SHP77 treated with DMSO at 0.1 percent for 48 hours (cell line): ENCODE results near the gene RC3H2.
A peak's percentile ranks its signal among the peaks of the same experiment; 100 is the strongest.
"Not testable (repeated sequence)": the region's sequence is repeated elsewhere in the genome, so short reads cannot be mapped to it uniquely, and the experiment has no call there.

Experiments used
- DNase-seq: peaks from one replicate; lab custom pipeline; 2025; lab: John Stamatoyannopoulos, UW

The RC3H2 gene

GRCh38 chr9:122918310-122918709, 13.2 kb upstream of the RC3H2 start:
- DNase-seq: no peak

- DNase-seq: peak; percentile 86
Observed at GRCh38 chr9:122912964-122913673, 8.0 kb upstream of the RC3H2 start, which contains the start of gene ZBTB6. ZBTB6 (minus strand) TSS chr9:122913323; CDS start chr9:122912072, 1,251 bp downstream.

GRCh38 chr9:122912671-122912963, 7.5 kb upstream of the RC3H2 start:
- no peak for DNase-seq

GRCh38 chr9:122906122-122906521, 963 bp upstream of the RC3H2 start:
- not testable (repeated sequence) for DNase-seq

- DNase-seq: no peak
Observed at GRCh38 chr9:122904466-122904822, 715 bp downstream of the RC3H2 start.

GRCh38 chr9:122900791-122901190, 4.4 kb downstream of the RC3H2 start:
- DNase-seq: no peak

GRCh38 chr9:122897969-122898368, 7.2 kb downstream of the RC3H2 start:
- no peak for DNase-seq

- no peak for DNase-seq
Observed at GRCh38 chr9:122888480-122888879, 16.7 kb downstream of the RC3H2 start.

- DNase-seq: no peak
Observed at GRCh38 chr9:122883125-122883524, 22.0 kb downstream of the RC3H2 start.

- DNase-seq: no peak
Observed at GRCh38 chr9:122879443-122879842, 25.7 kb downstream of the RC3H2 start.

GRCh38 chr9:122875523-122875922, 29.6 kb downstream of the RC3H2 start:
- no peak for DNase-seq

- DNase-seq: not testable (repeated sequence)
Observed at GRCh38 chr9:122867276-122867675, 37.9 kb downstream of the RC3H2 start.

GRCh38 chr9:122866079-122866478, 39.1 kb downstream of the RC3H2 start:
- DNase-seq: no peak

GRCh38 chr9:122865300-122865699, 39.9 kb downstream of the RC3H2 start:
- DNase-seq: no peak

GRCh38 chr9:122863407-122863806, 41.8 kb downstream of the RC3H2 start:
- DNase-seq: no peak

- DNase-seq: no peak
Observed at GRCh38 chr9:122860319-122861142, 44.6 kb downstream of the RC3H2 start.

- DNase-seq: no peak
Observed at GRCh38 chr9:122857815-122858214, 47.3 kb downstream of the RC3H2 start.

GRCh38 chr9:122852085-122852786, 52.9 kb downstream of the RC3H2 start:
- DNase-seq: not testable (repeated sequence)

GRCh38 chr9:122848256-122848943, 56.8 kb downstream of the RC3H2 start:
- no peak for DNase-seq

GRCh38 chr9:122846371-122846940, 58.7 kb downstream of the RC3H2 start:
- no peak for DNase-seq

- DNase-seq: no peak
Observed at GRCh38 chr9:122845116-122845515, 60.0 kb downstream of the RC3H2 start.

GRCh38 chr9:122844137-122844536, 61.0 kb downstream of the RC3H2 start:
- no peak for DNase-seq
